ENCODE measurements around the gene TSPAN6.

GRCh38 chrX:100599456-100599855 is 37.1 kb downstream of the TSPAN6 start:
- TF ChIP-seq CTCF (IDR thresholded peaks at IDR 0.05 in 4 of 5, conservative IDR thresholded peaks at IDR 0.05 in 1 of 5) (no peak), POLR2A (IDR thresholded peaks at IDR 0.05) (no peak)

All from gastrocnemius medialis (tissue), 4 donors.